HG02759 (cell line): ENCODE results near the gene RALGAPA2.
"Not testable (repeated sequence)": the region's sequence is repeated elsewhere in the genome, so short reads cannot be mapped to it uniquely, and the experiment has no call there.

ENCODE experiments used
- ATAC-seq: cut with Tn5 transposase; IDR thresholded peaks from one replicate; pipeline ENCODE4 v1.9.1; 2021; ENCODE audit warnings: mild to moderate bottlenecking, moderate library complexity; ENCODE audit not compliant: unreplicated experiment

Gene RALGAPA2

DNA sequence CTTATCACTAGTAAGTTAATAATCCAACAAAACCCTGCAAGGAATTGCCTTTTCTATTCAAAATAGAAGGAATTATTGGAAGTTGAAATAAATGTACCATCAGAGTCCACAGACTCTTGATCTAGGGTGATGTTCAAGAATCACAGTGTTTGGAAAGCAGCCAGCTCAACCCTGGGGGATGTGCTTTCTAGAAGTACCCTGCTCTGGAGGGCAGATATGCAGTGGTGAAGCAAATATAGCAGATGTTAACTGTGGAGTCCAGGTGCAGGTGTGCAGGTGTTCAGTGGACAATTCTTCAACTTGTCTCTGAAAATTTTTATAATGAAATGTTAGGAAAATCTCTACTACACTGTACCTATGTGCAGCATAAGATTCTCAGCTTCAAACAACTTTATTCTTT, 353.6 kb downstream of the RALGAPA2 start:
- no peak for ATAC-seq

- not testable (repeated sequence) for ATAC-seq
Observed at GRCh38 chr20:20355503-20355902, 356.9 kb downstream of the RALGAPA2 start.

DNA sequence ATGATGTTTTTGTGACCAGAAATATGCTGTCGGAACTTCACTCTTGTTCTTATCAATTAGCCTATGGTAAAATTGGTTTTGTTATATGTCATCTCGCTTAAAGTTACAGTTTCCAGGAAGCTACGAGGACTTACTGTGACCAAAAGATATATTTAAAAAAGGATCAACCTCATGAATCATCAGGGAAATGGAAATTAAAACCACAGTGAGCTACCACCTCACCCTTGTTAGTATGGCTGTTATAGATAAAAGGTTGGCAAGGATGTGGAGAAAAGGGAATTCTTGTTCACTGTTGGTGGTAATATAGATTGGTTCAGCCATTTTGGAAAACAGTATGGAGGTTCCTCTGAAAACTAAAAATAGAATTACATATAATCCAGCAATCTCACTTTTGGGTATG, 358.9 kb downstream of the RALGAPA2 start:
- ATAC-seq = no peak

GRCh38 chr20:20344476-20344875, 368.0 kb downstream of the RALGAPA2 start:
- no peak for ATAC-seq

- no peak for ATAC-seq
Observed at GRCh38 chr20:20343932-20344331, 368.5 kb downstream of the RALGAPA2 start.
